Measurements from ENCODE around the gene CARD19. TPM values are rescaled to one million over a fixed set of nuclear protein-coding genes. Genes with fewer than 3 reads are reported as not detected.

Gene CARD19
- total and polyA plus RNA-seq, 2 donors (not counting 1 experiment from before 2014, with no cell fraction given): 31.9 to 63.4 TPM

DNA sequence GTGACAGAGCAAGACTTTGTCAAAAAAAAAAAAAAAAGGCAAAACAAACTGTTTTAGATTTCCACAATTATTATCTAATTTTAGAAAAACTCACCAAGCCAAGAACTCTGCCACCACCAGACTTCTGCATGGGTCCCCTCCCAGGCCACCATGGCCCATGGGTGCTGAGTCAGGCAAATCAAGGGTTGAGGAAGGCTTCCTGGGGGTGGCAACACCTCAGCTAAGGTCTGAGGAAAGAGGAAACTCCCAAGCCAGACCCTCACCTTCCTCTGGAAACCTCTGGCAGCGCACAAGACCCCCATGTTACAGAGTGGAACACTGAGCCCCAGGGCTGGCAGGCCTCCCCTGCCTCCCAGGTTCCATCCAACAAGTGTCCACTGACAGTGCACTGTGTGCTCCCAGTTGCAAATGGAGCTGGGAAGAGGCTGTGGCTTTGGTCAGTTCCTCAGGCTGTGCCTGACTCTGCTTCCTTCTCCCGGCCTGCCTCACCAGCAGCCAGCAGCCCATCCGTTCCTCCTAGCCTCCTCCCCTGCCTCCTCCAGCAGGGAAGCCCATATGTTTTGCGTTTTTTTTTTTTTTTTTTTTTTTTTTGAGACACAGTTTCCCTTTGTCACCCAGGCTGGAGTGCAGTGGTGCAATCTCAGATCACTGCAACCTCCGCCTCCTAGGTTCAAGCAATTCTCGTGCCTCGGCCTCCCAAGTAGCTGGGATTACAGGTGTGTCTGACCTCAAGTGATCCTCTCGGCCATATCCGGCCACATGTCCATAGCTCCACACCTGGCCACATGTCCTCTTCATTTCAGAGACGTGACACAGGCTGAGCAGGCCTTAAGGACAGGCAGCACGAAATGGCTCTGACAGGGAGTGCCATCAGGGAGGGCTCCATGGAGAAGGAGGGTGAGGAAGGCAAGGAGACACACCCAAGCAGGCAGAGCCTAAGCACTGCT, 41.0 kb upstream of the CARD19 start:
- Histone ChIP-seq H4K20me1 (ENCODE audit: control insufficient read depth, insufficient read depth, low read length, poor library complexity, severe bottlenecking) (no peaks in the 10 kb centered on the region), H3K27me3 (replicated peaks in 1 of 4; ENCODE audit: control extremely low read depth in 1 of 4, control insufficient read depth in 3 of 4, insufficient read depth in 4 of 4, low read length in 3 of 4) (no peaks in the 10 kb centered on the region), H3K4me2 (replicated peaks; ENCODE audit: low read depth, low read length, poor library complexity, severe bottlenecking) (no peak overlapping the region), H3K9me3 (ENCODE audit: control extremely low read depth in 1 of 3, control insufficient read depth in 2 of 3, insufficient read depth in 1 of 3, low read length in 2 of 3) (no peaks in the 10 kb centered on the region), H3K36me3 (replicated peaks in 1 of 2; ENCODE audit: control extremely low read depth in 1 of 2, control insufficient read depth in 1 of 2, extremely low read depth in 1 of 2, insufficient read depth in 2 of 2, low read length in 1 of 2) (no peaks in the 10 kb centered on the region), H3K27ac (ENCODE audit: low read length in 2 of 2) (no peak overlapping the region), H2AFZ (ENCODE audit: insufficient read depth, low read depth, low read length, poor library complexity, severe bottlenecking) (no peak overlapping the region), H3K79me2 (ENCODE audit: control insufficient read depth, insufficient read depth, low read length) (no peaks in the 10 kb centered on the region), H3K4me3 (ENCODE audit: control extremely low read depth in 1 of 5, extremely low read depth in 1 of 5, insufficient read depth in 1 of 5, low read depth in 2 of 5, low read length in 4 of 5) (no peak overlapping the region), H3K4me1 (ENCODE audit: control insufficient read depth in 2 of 2, insufficient read depth in 2 of 2, low read length in 2 of 2) (peaks cover 15 to 25% of the 10 kb centered on the region in 2 donors), H3K9ac (ENCODE audit: low read length) (no peak overlapping the region)
- 86% methylated on average over 9 of the region's 11 CpGs for WGBS (ENCODE audit: insufficient coverage)
- TF ChIP-seq, protein P1, sequence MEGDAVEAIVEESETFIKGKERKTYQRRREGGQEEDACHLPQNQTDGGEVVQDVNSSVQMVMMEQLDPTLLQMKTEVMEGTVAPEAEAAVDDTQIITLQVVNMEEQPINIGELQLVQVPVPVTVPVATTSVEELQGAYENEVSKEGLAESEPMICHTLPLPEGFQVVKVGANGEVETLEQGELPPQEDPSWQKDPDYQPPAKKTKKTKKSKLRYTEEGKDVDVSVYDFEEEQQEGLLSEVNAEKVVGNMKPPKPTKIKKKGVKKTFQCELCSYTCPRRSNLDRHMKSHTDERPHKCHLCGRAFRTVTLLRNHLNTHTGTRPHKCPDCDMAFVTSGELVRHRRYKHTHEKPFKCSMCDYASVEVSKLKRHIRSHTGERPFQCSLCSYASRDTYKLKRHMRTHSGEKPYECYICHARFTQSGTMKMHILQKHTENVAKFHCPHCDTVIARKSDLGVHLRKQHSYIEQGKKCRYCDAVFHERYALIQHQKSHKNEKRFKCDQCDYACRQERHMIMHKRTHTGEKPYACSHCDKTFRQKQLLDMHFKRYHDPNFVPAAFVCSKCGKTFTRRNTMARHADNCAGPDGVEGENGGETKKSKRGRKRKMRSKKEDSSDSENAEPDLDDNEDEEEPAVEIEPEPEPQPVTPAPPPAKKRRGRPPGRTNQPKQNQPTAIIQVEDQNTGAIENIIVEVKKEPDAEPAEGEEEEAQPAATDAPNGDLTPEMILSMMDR (IDR thresholded peaks at IDR 0.05): no peak
- no peak for TF ChIP-seq EZH2 (IDR thresholded peaks at IDR 0.05; ENCODE audit: borderline replicate concordance, insufficient read depth, low read depth, low read length, poor library complexity, severe bottlenecking)
- CTCF ChIA-PET: interaction anchor here (0.6 to 1.6 kb wide), 6 partner anchors 11 to 54 kb away, joined by 3 to 11 read pairs (median 3); no protein-coding TSS in a partner anchor
- no peak for DNase-seq
- H3K4me1 Mint-ChIP-seq: peaks cover 35% of the 10 kb centered on the region
- no peak overlapping the region for H3K4me3 Mint-ChIP-seq
- no peaks in the 10 kb centered on the region for H3K9me3 Mint-ChIP-seq (ENCODE audit: insufficient read depth)
- intact Hi-C loops (cut with micrococcal nuclease): loop anchor here (5.0 kb wide), 1 partner anchor 512 kb away; no protein-coding TSS in a partner anchor
- POLR2A ChIA-PET: interaction anchor here (0.7 kb wide), 1 partner anchor 37 kb away, joined by 7 read pairs; no protein-coding TSS in a partner anchor
- ATAC-seq (ENCODE audit: low read depth): no peak
- H3K27me3 Mint-ChIP-seq: no peaks in the 10 kb centered on the region
- H3K27ac Mint-ChIP-seq: peak overlapping the region; percentile 65
